AG04450 (cell line): ENCODE measurements around the gene M1AP. TPM values are rescaled to one million over a fixed set of nuclear protein-coding genes. Genes with fewer than 3 reads are reported as not detected.

Source experiments
- CTCF ChIA-PET: fragments of 300-600, 350-600 bp; formaldehyde crosslinking; extraction: SDS; loops from one replicate; lab custom pipeline; 2022; ENCODE audit warnings: antibody characterized with exemption, inconsistent platforms; lab: Charles Lee
- POLR2A ChIA-PET: fragments of 350-600 bp; formaldehyde crosslinking; extraction: SDS; loops from one replicate; lab custom pipeline; 2021; ENCODE audit warnings: antibody characterized with exemption, inconsistent platforms; lab: Yijun Ruan, JAX
- DNase-seq: peaks from one replicate; pipeline ENCODE4 v3.0.0-alpha.2; 2011; ENCODE audit warnings: low read depth, low spot score
- H3K27ac ChIP-seq: one replicate; pipeline ENCODE4 v1.5.1; 2012; ENCODE audit warnings: low read depth, low read length, control low read depth
- H3K27me3 ChIP-seq: one replicate; pipeline ENCODE4 v1.6.0; 2012; ENCODE audit warnings: low read length; ENCODE audit not compliant: control insufficient read depth, insufficient read depth
- H3K4me3 ChIP-seq: 2 replicates; pipeline ENCODE4 v1.5.1; 2011; ENCODE audit warnings: mild to moderate bottlenecking, low read depth, low read length, control low read depth
- H3K9me3 ChIP-seq: 2 replicates; pipeline ENCODE4 v1.5.1; 2012; ENCODE audit warnings: low read length; ENCODE audit not compliant: control insufficient read depth, insufficient read depth
- CTCF ChIP-seq: IDR thresholded peaks from 2 replicates; pipeline ENCODE4 v1.5.1; 2011; ENCODE audit warnings: low read depth, low read length, control low read depth, inconsistent platforms
- polyA plus RNA-seq: library from polyadenylated mRNA; depleted of rRNA; stranded (reverse); fragments of >200 nt; gene quantifications from 2 replicates; pipeline ENCODE4 v1.2.3, GENCODE V29; 2011

Gene M1AP
- polyA plus RNA-seq, 1 experiment = 0.07 TPM

GRCh38 chr2:74544634-74545033, 103.5 kb downstream of the M1AP start:
- CTCF ChIA-PET = no interaction called here
- DNase-seq = no peak
- POLR2A ChIA-PET = no interaction called here
- H3K27me3 ChIP-seq = no peaks in the 10 kb centered on the region
- peaks cover 6% of the 10 kb centered on the region; the same call in 1 of the 2 replicates for H3K9me3 ChIP-seq
- no peak for TF ChIP-seq CTCF
- H3K27ac ChIP-seq = no peak overlapping the region
- H3K4me3 ChIP-seq = no peak overlapping the region

- Histone ChIP-seq H3K9me3 (no peaks in the 10 kb centered on the region), H3K27me3 (no peaks in the 10 kb centered on the region), H3K4me3 (no peak overlapping the region), H3K27ac (no peak overlapping the region)
- no peak for TF ChIP-seq CTCF
- ChIA-PET CTCF (interaction anchor here (0.5 kb wide), 1 partner anchor 10 kb away, joined by 3 read pairs; no protein-coding TSS in a partner anchor), POLR2A (no interaction called here)
- DNase-seq = no peak
Observed at GRCh38 chr2:74542978-74543377, 105.2 kb downstream of the M1AP start.

- CTCF ChIA-PET = interaction anchor here (1.1 kb wide), 1 partner anchor 47 kb away, joined by 3 read pairs; no protein-coding TSS in a partner anchor
- Histone ChIP-seq H3K27ac (no peak overlapping the region), H3K9me3 (no peaks in the 10 kb centered on the region), H3K4me3 (no peak overlapping the region), H3K27me3 (no peaks in the 10 kb centered on the region)
- TF ChIP-seq CTCF = no peak
- POLR2A ChIA-PET = interaction anchor here (0.7 kb wide), 1 partner anchor 50 kb away, joined by 5 read pairs; no protein-coding TSS in a partner anchor
- no peak for DNase-seq
Observed at GRCh38 chr2:74540291-74540690, 107.8 kb downstream of the M1AP start.

- H3K27ac ChIP-seq = no peak overlapping the region
- no peak for TF ChIP-seq CTCF
- no peaks in the 10 kb centered on the region for H3K27me3 ChIP-seq
- CTCF ChIA-PET = interaction anchor here (0.7 to 1.2 kb wide), 3 partner anchors 46 to 65 kb away, joined by 3 to 4 read pairs (median 3); partner anchors contain the start of genes CCDC142 and TTC31
- H3K9me3 ChIP-seq = no peaks in the 10 kb centered on the region
- POLR2A ChIA-PET = interaction anchor here (0.6 to 1.4 kb wide), 2 partner anchors 15 to 117 kb away, joined by 8 to 9 read pairs; partner anchors contain the start of gene LOXL3
- no peak for DNase-seq
- H3K4me3 ChIP-seq = no peak overlapping the region
Observed at GRCh38 chr2:74538881-74539339, 109.2 kb downstream of the M1AP start.

- Histone ChIP-seq H3K27ac (no peak overlapping the region), H3K27me3 (no peaks in the 10 kb centered on the region), H3K4me3 (no peak overlapping the region), H3K9me3 (no peaks in the 10 kb centered on the region)
- no peak for TF ChIP-seq CTCF
- ChIA-PET CTCF (interaction anchor here (1.4 kb wide), 1 partner anchor 51 kb away, joined by 3 read pairs; no protein-coding TSS in a partner anchor), POLR2A (no interaction called here)
- DNase-seq = no peak
Observed at GRCh38 chr2:74537140-74537539, 111.0 kb downstream of the M1AP start.
